ENCODE measurements around the gene CHRNB4. TPM values are rescaled to one million over a fixed set of nuclear protein-coding genes. Genes with fewer than 3 reads are reported as not detected.

Gene CHRNB4
- total RNA-seq, 2 experiments from 2014 or later: not detected

DNA sequence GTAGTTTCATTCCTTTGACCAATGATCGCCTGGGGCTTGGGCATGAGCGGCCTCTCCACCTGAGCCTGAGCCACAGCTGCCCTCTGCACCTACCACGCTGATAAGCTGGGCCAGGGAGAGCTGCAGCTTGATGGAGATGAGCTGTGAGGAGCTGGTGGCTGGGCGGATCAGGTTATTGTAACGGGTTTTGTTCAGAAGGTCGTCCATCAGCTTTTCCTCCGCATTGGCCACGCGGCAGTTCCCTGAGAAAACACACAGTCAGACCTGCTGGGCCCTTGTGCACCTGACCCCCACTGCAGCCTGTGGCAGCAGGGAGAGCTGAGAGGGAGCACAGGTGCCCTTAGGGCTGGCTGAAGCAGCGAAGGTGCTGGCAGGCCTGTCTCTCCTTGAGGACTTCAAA is 5.7 kb downstream of the CHRNB4 start:
- ATAC-seq (no peak), DNase-seq (no peak)
- CTCF ChIA-PET: interaction anchor here (1.3 kb wide), 1 partner anchor 105 kb away, joined by 3 read pairs; no protein-coding TSS in a partner anchor
- no peak overlapping the region for H3K4me3 Mint-ChIP-seq
- H3K4me1 Mint-ChIP-seq: no peaks in the 10 kb centered on the region
- no peaks in the 10 kb centered on the region for H3K9me3 Mint-ChIP-seq (ENCODE audit: low read depth)
- H3K36me3 Mint-ChIP-seq: no peaks in the 10 kb centered on the region
- H3K27me3 Mint-ChIP-seq: peaks cover 17% of the 10 kb centered on the region
- H3K27ac Mint-ChIP-seq: no peak overlapping the region

DNA sequence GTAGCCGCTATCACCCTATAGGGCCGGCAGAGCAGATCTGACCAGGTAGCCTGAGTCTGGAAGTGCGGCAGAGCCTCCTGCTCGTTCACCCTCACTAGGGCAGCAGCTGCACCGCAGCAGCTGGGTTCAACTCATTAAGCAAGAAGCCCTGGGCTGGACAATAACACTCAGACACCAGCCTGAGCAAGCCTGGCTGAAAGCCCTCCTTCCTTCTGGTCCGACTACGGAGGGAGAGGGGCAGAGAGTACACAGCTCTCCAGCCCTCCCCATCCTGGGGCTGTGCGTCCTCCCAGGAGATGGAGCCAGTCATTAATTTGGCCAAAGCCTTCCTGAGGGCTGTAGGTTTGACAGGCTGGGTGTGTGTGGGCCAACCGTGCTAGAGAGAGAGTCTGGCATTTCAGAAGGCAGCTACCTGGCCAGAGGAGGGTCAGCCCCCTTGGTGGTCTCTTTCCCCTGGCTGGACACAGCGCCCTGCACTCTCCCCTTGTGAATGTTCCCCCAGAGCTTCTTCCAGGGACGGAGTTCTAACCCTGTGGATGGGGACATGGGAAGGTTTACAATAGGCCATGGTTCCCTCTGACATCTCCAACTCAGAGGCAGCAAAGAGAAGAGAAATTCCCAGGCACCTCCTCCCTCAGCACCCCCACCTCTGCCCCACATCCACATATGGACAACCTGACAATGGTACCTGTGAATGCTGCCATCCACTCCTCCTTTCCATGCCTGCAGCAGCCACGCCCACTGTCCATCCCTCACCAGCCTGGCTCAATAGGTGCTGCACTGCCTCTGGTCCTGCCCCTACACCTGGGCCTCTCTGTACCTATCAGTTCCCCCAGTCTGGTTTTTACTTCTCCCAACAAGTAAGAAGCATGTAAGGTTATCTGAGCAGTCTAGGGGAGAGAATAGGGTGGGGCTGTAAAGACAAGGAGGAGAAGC is 6.5 kb downstream of the CHRNB4 start:
- DNase-seq: no peak
- Mint-ChIP-seq H3K27ac (no peak overlapping the region), H3K27me3 (peaks cover 13% of the 10 kb centered on the region), H3K4me1 (no peaks in the 10 kb centered on the region), H3K36me3 (no peaks in the 10 kb centered on the region), H3K9me3 (ENCODE audit: low read depth) (no peaks in the 10 kb centered on the region), H3K4me3 (no peak overlapping the region)
- no peak for ATAC-seq
- CTCF ChIA-PET: interaction anchor here (1.3 kb wide), 1 partner anchor 106 kb away, joined by 3 read pairs; no protein-coding TSS in a partner anchor

DNA sequence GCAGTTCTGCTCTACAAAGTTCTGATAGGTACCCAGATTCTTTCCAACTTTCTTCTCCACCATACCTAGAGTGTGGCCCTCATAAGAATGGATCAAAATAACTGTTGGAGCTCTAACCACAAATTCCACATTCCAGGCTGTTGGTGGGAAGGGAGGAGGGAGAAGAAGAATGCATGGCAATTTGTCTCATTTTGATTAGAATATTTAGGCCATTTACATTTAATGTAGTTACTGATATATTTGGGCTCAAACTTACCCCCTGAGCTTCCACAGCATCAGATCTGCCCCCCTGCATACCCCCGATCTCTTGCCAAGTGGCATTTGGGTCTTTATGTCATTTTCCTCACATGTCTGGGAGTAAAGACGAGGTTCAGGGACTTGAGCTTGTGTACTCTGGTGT is 7.7 kb downstream of the CHRNB4 start:
- no peaks in the 10 kb centered on the region for H3K4me1 Mint-ChIP-seq
- H3K9me3 Mint-ChIP-seq (ENCODE audit: low read depth): no peaks in the 10 kb centered on the region
- CTCF ChIA-PET: no interaction called here
- H3K27ac Mint-ChIP-seq: no peak overlapping the region
- ATAC-seq (no peak), DNase-seq (no peak)
- H3K4me3 Mint-ChIP-seq: no peak overlapping the region
- peaks cover 14% of the 10 kb centered on the region for H3K27me3 Mint-ChIP-seq
- H3K36me3 Mint-ChIP-seq: no peaks in the 10 kb centered on the region

DNA sequence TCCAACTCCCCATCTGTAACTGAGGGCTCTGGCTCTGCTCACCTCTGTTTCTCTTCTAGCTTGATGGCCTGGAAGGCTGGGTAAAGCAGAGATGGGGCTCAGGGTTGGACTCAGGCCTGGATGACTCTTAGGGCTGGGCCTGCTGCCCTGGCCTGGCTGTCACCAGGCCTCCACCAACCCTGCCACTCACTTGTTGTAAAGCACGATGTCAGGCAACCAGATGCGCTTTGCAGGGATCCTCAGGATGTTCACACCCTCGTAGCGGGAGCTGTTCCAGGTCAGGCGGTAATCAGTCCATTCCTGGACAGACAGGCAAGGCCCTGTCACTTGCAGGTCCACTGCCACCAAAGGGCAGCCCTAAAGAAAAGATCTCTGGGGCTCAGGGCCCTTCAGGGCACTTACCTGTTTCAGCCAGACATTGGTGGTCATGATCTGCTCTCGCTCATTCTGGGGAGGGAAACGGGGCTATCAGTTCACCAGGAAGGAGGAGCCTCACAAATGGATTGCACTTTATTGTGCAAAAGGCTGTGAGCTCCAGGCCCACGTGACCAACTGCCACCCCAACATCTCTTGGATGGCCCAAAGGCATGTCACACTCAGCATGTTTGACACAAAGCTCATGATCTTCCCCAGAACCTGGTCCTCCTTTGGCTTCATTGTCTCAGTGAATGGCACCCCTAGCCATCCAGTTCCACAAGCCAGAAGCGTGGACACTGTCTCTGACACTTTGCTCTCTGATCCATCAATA is 9.9 kb downstream of the CHRNB4 start:
- Mint-ChIP-seq H3K27me3 (peaks cover 20% of the 10 kb centered on the region), H3K9me3 (ENCODE audit: low read depth) (no peaks in the 10 kb centered on the region), H3K36me3 (no peaks in the 10 kb centered on the region), H3K4me3 (no peak overlapping the region), H3K4me1 (no peaks in the 10 kb centered on the region), H3K27ac (no peak overlapping the region)
- DNase-seq (no peak), ATAC-seq (no peak)
- CTCF ChIA-PET: interaction anchor here (1.2 kb wide), 1 partner anchor 9 kb away, joined by 3 read pairs; no protein-coding TSS in a partner anchor

DNA sequence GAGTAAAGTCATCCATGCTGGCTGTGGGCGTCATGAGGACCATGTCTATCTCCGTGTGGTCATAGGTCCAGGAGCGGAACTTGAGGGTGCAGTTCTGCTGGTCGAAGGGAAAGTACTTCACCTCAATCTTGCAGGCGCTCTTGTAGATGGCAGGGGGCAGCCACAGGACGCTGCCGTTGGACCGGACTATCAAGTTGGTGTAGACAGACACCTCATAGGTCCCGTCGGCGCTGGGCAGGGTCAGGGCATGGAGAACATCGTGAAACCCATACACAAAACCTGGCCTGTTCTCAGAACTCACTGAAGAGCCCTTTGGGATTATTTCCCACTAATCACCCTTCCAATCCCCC is 11.3 kb downstream of the CHRNB4 start:
- no peaks in the 10 kb centered on the region for H3K36me3 Mint-ChIP-seq
- CTCF ChIA-PET: no interaction called here
- peaks cover 24% of the 10 kb centered on the region for H3K27me3 Mint-ChIP-seq
- H3K27ac Mint-ChIP-seq: no peak overlapping the region
- DNase-seq (no peak), ATAC-seq (no peak)
- no peaks in the 10 kb centered on the region for H3K4me1 Mint-ChIP-seq
- no peaks in the 10 kb centered on the region for H3K9me3 Mint-ChIP-seq (ENCODE audit: low read depth)
- no peak overlapping the region for H3K4me3 Mint-ChIP-seq

DNA sequence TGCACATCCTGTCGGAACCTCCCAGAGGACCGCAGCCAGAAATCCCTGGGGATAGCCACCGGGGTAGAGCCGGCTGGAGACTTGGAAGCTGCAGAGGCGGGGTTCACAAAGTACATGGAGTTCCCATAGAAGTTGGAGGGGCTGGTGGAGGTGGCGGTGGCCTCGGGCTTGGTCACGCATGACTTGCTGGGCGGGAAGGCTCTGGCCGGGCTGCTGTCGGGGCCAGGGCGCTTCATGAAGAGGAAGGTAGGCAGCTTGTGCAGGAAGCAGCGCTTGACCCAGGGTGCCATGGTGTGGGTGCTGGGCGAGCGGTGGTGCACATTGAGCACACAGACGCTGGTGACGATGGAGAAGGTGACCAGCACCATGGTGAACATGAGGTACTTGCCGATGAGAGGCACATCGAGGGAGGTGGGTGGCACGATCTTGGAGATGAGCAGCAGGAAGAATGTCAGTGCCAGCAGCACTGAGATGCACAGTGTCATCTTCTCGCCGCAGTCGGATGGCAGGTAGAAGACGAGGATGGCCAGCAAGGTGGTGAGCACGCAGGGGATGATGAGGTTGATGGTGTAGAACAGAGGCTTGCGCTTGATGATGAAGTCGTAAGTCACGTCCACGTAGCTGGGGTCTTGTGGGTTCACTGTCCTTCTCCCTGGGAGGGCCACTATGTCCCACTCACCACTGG is 11.8 kb downstream of the CHRNB4 start:
- DNase-seq (no peak), ATAC-seq (no peak)
- Mint-ChIP-seq H3K4me1 (no peaks in the 10 kb centered on the region), H3K4me3 (no peak overlapping the region), H3K36me3 (no peaks in the 10 kb centered on the region), H3K27me3 (peaks cover 28% of the 10 kb centered on the region), H3K9me3 (ENCODE audit: low read depth) (no peaks in the 10 kb centered on the region), H3K27ac (no peak overlapping the region)
- CTCF ChIA-PET: no interaction called here

DNA sequence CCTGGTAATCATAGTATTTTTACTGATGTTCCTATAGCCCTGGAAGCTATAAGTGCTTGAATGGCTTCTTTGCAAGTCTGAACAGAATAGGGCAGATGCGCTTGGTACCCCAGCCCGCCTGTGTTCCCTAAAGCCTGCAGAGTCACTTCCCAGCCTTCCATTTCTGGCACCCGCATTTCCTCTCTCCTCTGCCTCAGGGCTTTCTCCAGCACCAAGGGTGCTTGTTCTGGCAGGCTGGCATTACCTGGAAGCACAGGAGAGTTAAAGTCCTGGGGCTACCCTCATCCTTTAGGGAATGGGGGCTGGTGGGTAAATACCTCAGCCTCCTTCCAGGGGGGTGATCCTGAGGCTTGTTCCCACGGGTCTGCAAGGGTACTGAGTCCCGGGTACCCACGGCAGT is 12.8 kb downstream of the CHRNB4 start:
- H3K4me3 Mint-ChIP-seq: no peak overlapping the region
- CTCF ChIA-PET: no interaction called here
- no peak for DNase-seq
- H3K4me1 Mint-ChIP-seq: no peaks in the 10 kb centered on the region
- H3K27ac Mint-ChIP-seq: no peak overlapping the region
- H3K36me3 Mint-ChIP-seq: no peaks in the 10 kb centered on the region
- H3K27me3 Mint-ChIP-seq: peaks cover 35% of the 10 kb centered on the region
- ATAC-seq: no peak
- H3K9me3 Mint-ChIP-seq (ENCODE audit: low read depth): no peaks in the 10 kb centered on the region

DNA sequence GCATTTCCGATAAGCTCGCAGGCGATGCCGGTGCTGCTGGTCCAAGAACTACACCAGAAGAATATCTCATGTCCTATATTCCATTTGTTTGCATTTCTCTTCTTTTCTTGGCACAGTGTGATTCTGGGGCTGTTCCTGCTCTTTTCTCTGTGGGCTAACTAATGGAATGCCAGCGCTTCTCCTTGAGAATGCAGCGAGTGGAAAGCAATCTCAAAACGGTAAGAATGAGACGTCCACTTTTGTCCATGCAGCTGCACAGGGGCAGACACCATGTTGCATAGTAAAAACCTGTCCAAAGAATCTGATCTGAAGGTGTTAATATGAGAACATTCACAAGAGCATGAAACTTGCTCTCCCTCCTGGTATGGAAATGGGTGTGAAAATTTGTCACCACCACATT is 13.7 kb downstream of the CHRNB4 start:
- no peaks in the 10 kb centered on the region for H3K4me1 Mint-ChIP-seq
- H3K27me3 Mint-ChIP-seq: peaks cover 36% of the 10 kb centered on the region
- H3K27ac Mint-ChIP-seq: no peak overlapping the region
- CTCF ChIA-PET: no interaction called here
- H3K4me3 Mint-ChIP-seq: no peak overlapping the region
- no peak for ATAC-seq
- H3K9me3 Mint-ChIP-seq (ENCODE audit: low read depth): no peaks in the 10 kb centered on the region
- H3K36me3 Mint-ChIP-seq: no peaks in the 10 kb centered on the region
- DNase-seq: no peak

DNA sequence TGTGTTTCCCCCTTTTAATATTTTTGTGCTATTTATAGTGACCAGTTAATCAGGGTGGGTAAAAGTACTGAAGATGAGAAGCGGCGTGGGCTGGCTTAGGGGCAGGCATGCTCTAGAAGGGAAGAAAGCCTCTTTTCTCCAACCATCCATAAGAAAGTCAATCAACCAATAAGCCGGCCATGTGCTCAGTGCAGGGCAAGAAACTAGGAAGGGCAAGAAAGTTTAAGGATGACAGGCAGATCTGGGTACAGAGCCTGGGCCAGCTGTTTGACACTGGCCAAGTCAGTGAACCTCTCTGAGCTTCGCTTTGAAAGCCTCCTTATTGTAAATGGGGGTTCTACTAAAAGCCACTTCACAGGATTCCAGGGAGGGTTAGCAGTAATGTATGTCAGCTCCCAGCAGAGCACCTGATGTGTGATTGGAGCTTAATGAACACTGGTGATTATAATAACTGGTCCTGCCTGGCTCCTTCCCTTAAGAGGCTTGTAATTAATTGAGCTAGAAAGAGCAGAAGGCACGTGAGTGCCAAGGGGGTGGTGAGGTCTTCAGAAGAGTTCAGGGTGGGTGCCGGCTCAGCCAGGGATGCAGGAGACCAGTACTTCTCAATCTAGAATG is 14.5 kb downstream of the CHRNB4 start:
- H3K4me1 Mint-ChIP-seq: peaks cover 2% of the 10 kb centered on the region
- H3K27me3 Mint-ChIP-seq: peaks cover 43% of the 10 kb centered on the region
- no peak overlapping the region for H3K4me3 Mint-ChIP-seq
- H3K36me3 Mint-ChIP-seq: no peaks in the 10 kb centered on the region
- no peaks in the 10 kb centered on the region for H3K9me3 Mint-ChIP-seq (ENCODE audit: low read depth)
- CTCF ChIA-PET: no interaction called here
- no peak overlapping the region for H3K27ac Mint-ChIP-seq
- ATAC-seq (no peak), DNase-seq (no peak)

DNA sequence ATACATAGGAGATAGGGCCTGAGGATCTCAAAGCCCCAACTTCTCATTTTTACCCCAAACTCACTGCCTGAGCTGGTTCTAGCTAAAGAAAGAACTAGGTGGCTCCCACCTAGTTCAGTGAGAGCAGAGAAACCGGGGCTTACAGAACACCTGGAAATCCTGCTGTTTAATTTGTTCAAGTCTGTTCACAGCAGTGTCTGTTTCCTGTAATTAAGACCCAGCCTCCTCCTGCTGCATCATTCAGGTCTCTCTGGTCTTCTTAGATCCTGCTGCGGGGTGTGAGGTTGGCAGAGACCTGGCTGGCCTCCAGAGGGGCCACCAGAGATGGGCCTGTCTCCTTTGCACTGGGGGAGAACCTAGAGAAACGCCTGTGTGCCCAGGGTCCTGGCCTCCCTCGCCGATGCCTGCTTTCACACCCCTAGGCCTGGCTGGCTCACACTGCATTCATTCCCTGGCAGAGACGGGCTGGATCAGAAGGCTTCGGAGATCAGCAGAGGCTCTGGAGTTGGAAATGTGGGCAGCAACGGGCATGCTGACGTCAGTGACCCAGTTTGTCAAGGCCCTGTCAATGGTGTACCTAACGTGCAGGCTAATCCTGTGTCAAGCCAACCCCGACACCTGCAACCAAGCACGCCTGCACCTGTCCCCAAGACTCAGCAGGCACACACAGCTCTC is 15.3 kb downstream of the CHRNB4 start:
- no peak overlapping the region for H3K4me3 Mint-ChIP-seq
- CTCF ChIA-PET: no interaction called here
- no peaks in the 10 kb centered on the region for H3K36me3 Mint-ChIP-seq
- DNase-seq (no peak), ATAC-seq (no peak)
- peaks cover 2% of the 10 kb centered on the region for H3K4me1 Mint-ChIP-seq
- H3K9me3 Mint-ChIP-seq (ENCODE audit: low read depth): no peaks in the 10 kb centered on the region
- no peak overlapping the region for H3K27ac Mint-ChIP-seq
- H3K27me3 Mint-ChIP-seq: peaks cover 48% of the 10 kb centered on the region

DNA sequence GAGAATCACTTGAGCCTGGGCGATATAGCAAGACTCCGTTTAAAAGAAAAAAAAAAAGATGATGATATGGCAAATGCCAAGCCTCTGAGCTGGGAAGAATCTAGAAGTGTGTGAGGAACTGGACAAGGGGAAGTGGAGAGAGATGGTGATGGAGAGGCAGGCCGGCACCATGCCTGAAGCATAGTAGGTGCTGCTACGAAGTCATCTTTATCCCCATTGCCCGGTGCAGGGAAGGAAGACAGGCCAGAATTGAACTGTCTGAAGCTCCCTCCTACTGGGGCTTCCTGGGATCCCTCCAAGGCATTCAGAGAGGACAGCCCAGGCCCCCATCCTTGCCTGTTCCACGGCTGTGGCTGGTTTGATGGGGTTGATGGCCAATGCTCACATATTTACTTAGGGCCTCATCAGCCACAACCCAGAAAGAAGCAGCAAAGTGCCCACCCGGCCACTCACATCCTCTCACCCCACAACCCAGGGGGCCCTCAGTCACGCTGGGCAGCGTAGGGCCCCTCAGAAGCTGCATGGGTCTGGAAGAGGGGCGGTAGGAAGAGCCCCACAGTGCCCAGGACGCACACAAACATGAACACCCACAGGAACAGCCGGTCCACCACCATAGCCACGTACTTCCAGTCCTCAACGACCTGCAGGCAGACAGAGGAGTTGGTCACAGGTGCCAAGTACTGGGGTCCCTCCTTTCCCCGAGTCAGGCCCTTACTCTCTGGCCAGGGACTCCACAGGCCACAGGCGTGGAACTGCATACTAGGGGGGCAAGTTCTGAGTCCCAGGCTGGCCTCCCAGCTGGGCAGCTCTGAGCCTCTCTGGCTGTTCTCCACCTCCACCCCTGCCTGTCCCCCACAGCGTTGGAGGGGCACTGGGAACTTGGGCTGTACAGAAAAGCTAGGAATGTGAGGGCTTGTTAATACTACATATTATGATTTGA is 16.1 kb downstream of the CHRNB4 start:
- Mint-ChIP-seq H3K27me3 (peaks cover 52% of the 10 kb centered on the region), H3K36me3 (no peaks in the 10 kb centered on the region), H3K27ac (no peak overlapping the region), H3K9me3 (ENCODE audit: low read depth) (no peaks in the 10 kb centered on the region), H3K4me1 (peaks cover 2% of the 10 kb centered on the region), H3K4me3 (no peak overlapping the region)
- ATAC-seq (no peak), DNase-seq (no peak)
- CTCF ChIA-PET: interaction anchor here (0.8 kb wide), 1 partner anchor 85 kb away, joined by 3 read pairs; no protein-coding TSS in a partner anchor

All from activated CD8-positive, alpha-beta memory T cell treated with anti-CD3 and anti-CD28 coated beads, Interleukin-2, amount 10 ng/mL, durations not matched to agents 7 days and 5 days (primary cell).